ENCODE measurements around the gene EXOSC10.

DNA sequence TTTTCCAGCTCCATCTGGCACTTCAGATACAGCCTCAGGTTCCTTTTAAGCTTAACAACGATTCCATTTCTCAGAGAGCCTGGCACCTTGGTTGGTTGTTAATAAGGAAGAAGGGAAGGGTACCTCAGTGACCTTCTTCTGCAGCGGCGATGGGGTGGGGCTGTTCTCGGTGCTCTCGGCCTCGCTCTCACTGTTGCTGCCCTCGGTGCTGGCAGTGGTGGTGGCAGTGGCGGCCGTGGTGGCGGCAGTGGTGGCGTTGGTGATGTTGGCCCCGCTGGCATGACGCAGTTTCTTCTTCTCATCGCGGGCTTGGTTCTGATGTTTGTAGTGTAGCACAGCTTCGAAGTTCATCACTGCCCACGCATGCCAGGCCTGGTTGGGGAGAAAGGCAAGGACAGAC lies 30.7 kb upstream of the EXOSC10 start:
- TF ChIP-seq, protein P1, sequence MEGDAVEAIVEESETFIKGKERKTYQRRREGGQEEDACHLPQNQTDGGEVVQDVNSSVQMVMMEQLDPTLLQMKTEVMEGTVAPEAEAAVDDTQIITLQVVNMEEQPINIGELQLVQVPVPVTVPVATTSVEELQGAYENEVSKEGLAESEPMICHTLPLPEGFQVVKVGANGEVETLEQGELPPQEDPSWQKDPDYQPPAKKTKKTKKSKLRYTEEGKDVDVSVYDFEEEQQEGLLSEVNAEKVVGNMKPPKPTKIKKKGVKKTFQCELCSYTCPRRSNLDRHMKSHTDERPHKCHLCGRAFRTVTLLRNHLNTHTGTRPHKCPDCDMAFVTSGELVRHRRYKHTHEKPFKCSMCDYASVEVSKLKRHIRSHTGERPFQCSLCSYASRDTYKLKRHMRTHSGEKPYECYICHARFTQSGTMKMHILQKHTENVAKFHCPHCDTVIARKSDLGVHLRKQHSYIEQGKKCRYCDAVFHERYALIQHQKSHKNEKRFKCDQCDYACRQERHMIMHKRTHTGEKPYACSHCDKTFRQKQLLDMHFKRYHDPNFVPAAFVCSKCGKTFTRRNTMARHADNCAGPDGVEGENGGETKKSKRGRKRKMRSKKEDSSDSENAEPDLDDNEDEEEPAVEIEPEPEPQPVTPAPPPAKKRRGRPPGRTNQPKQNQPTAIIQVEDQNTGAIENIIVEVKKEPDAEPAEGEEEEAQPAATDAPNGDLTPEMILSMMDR (IDR thresholded peaks at IDR 0.05; ENCODE audit: poor library complexity) = no peak
- TF ChIP-seq EZH2 (IDR thresholded peaks at IDR 0.05; ENCODE audit: borderline replicate concordance) (no peak), EZH2phosphoT487 (IDR thresholded peaks at IDR 0.05; ENCODE audit: low read depth, severe bottlenecking, unreplicated experiment) (no peak)

All from hepatocyte (in vitro differentiated cells).